WTC11 (cell line): ENCODE measurements around the gene SLC2A6. TPM values are rescaled to one million over a fixed set of nuclear protein-coding genes. Genes with fewer than 3 reads are reported as not detected.

Source experiments
- ATAC-seq: fragments of 200-7000 bp; cut with Tn5 transposase; 2 replicates; pipeline ENCODE4 v1.10.0; 2021; ENCODE audit warnings: mild to moderate bottlenecking, moderate library complexity
- CTCF ChIA-PET: fragments of 300-600 bp; sonication (Branson Sonifier 250); formaldehyde crosslinking; loops from one replicate; lab custom pipeline; 2021; ENCODE audit warnings: antibody characterized with exemption; lab: Charles Lee
- POLR2A ChIA-PET: fragments of 350-600 bp; sonication (Branson Sonifier 250); formaldehyde crosslinking; loops from one replicate; lab custom pipeline; 2021; ENCODE audit warnings: antibody characterized with exemption; lab: Charles Lee
- DNase-seq: peaks from one replicate; pipeline ENCODE4 v3.0.0; 2021; ENCODE audit warnings: low spot score
- H3K27ac Mint-ChIP-seq: 2 replicates; pipeline ENCODE4 v1.8.0; 2021; ENCODE audit warnings: mixed read lengths
- H3K27me3 Mint-ChIP-seq: 2 replicates; pipeline ENCODE4 v1.8.0; 2021; ENCODE audit warnings: low read depth, mild to moderate bottlenecking, moderate library complexity, mixed read lengths
- H3K36me3 Mint-ChIP-seq: 2 replicates; pipeline ENCODE4 v1.8.0; 2021; ENCODE audit warnings: mixed read lengths
- H3K4me1 Mint-ChIP-seq: 2 replicates; pipeline ENCODE4 v1.8.0; 2022; ENCODE audit warnings: mixed read lengths
- H3K4me3 Mint-ChIP-seq: 2 replicates; pipeline ENCODE4 v1.8.0; 2021; ENCODE audit warnings: mild to moderate bottlenecking, moderate library complexity, mixed read lengths
- H3K9me3 Mint-ChIP-seq: 2 replicates; pipeline ENCODE4 v1.8.0; 2021; ENCODE audit warnings: mixed read lengths
- ARID4B ChIP-seq: sonication (generic); formaldehyde crosslinking; IDR thresholded peaks from 2 replicates; pipeline ENCODE4 v1.8.0; 2023; ENCODE audit warnings: missing genetic modification reagents, mild to moderate bottlenecking, borderline replicate concordance
- ATF1 ChIP-seq: sonication (generic); formaldehyde crosslinking; IDR thresholded peaks from 2 replicates; pipeline ENCODE4 v1.8.1; 2023; ENCODE audit warnings: mild to moderate bottlenecking, moderate library complexity, missing genetic modification reagents
- ATF2 ChIP-seq: sonication (generic); formaldehyde crosslinking; IDR thresholded peaks from 2 replicates; pipeline ENCODE4 v1.8.1; 2022; ENCODE audit warnings: low read depth, missing genetic modification reagents, borderline replicate concordance
- CREM ChIP-seq: sonication (generic); formaldehyde crosslinking; IDR thresholded peaks from 2 replicates; pipeline ENCODE4 v1.8.1; 2022; ENCODE audit warnings: mild to moderate bottlenecking, missing genetic modification reagents, moderate library complexity
- ESRRA ChIP-seq: sonication (generic); formaldehyde crosslinking; IDR thresholded peaks from 2 replicates; pipeline ENCODE4 v1.8.1; 2022; ENCODE audit warnings: mild to moderate bottlenecking, missing genetic modification reagents, borderline replicate concordance
- ETV6 ChIP-seq: sonication (generic); formaldehyde crosslinking; IDR thresholded peaks from 2 replicates; pipeline ENCODE4 v1.8.1; 2022; ENCODE audit warnings: mild to moderate bottlenecking, missing genetic modification reagents
- GRHL2 ChIP-seq: fragments of 250-450 bp; sonication (Bioruptor Pico); IDR thresholded peaks from 2 replicates; pipeline ENCODE4 v1.8.0; 2022; ENCODE audit warnings: mild to moderate bottlenecking, moderate library complexity; ENCODE audit not compliant: insufficient replicate concordance, severe bottlenecking
- GTF2I ChIP-seq: fragments of 250-450 bp; sonication (Bioruptor Pico); conservative IDR thresholded peaks from 2 replicates; pipeline ENCODE4 v1.4.0; 2021; ENCODE audit warnings: mild to moderate bottlenecking
- HMGXB4 ChIP-seq: sonication (generic); formaldehyde crosslinking; IDR thresholded peaks from 2 replicates; pipeline ENCODE4 v1.8.1; 2023; ENCODE audit warnings: mild to moderate bottlenecking, moderate library complexity, missing genetic modification reagents
- IRF2 ChIP-seq: sonication (generic); formaldehyde crosslinking; IDR thresholded peaks from 2 replicates; pipeline ENCODE4 v1.8.0; 2022; ENCODE audit warnings: low read depth, missing genetic modification reagents, borderline replicate concordance
- MLX ChIP-seq: sonication (generic); formaldehyde crosslinking; IDR thresholded peaks from 2 replicates; pipeline ENCODE4 v1.8.1; 2023; ENCODE audit warnings: mild to moderate bottlenecking, missing genetic modification reagents, moderate library complexity
- NR1H2 ChIP-seq: sonication (generic); formaldehyde crosslinking; IDR thresholded peaks from 2 replicates; pipeline ENCODE4 v1.9.0; 2021; ENCODE audit warnings: mild to moderate bottlenecking, moderate library complexity, missing genetic modification reagents
- NR3C1 ChIP-seq: sonication (generic); formaldehyde crosslinking; conservative IDR thresholded peaks from 2 replicates; pipeline ENCODE4 v1.8.1; 2023; ENCODE audit warnings: low read depth, mild to moderate bottlenecking, missing genetic modification reagents
- OVOL2 ChIP-seq: fragments of 250-450 bp; sonication (Bioruptor Pico); IDR thresholded peaks from 2 replicates; pipeline ENCODE4 v1.9.0; 2021; ENCODE audit warnings: mild to moderate bottlenecking, borderline replicate concordance
- TEAD4 ChIP-seq: sonication (generic); formaldehyde crosslinking; IDR thresholded peaks from 2 replicates; pipeline ENCODE4 v1.8.0; 2022; ENCODE audit warnings: mild to moderate bottlenecking, missing genetic modification reagents
- ZNF138 ChIP-seq: sonication (generic); formaldehyde crosslinking; conservative IDR thresholded peaks from 2 replicates; pipeline ENCODE4 v1.8.1; 2022; ENCODE audit warnings: mild to moderate bottlenecking, moderate library complexity, missing genetic modification reagents
- ZNF219 ChIP-seq: sonication (generic); formaldehyde crosslinking; IDR thresholded peaks from 2 replicates; pipeline ENCODE4 v1.8.0; 2023; ENCODE audit warnings: missing genetic modification reagents, mild to moderate bottlenecking, borderline replicate concordance
- ZNF263 ChIP-seq: sonication (generic); formaldehyde crosslinking; IDR thresholded peaks from 2 replicates; pipeline ENCODE4 v1.8.1; 2022; ENCODE audit warnings: low read depth, mild to moderate bottlenecking, moderate library complexity, missing genetic modification reagents
- ZNF281 ChIP-seq: sonication (generic); formaldehyde crosslinking; IDR thresholded peaks from 2 replicates; pipeline ENCODE4 v1.8.0; 2023; ENCODE audit warnings: mild to moderate bottlenecking, missing genetic modification reagents
- ZNF532 ChIP-seq: fragments of 250-450 bp; sonication (Bioruptor Pico); IDR thresholded peaks from 2 replicates; pipeline ENCODE4 v1.9.0; 2021; ENCODE audit warnings: mild to moderate bottlenecking, borderline replicate concordance
- total RNA-seq: library from RNA; stranded (reverse); gene quantifications from 3 replicates; pipeline ENCODE4 v1.2.3, GENCODE V29; 2021

The SLC2A6 gene
- total RNA-seq, 1 experiment from 2014 or later = 16.6 TPM

GRCh38 chr9:133488686-133489252, 9.9 kb upstream of the SLC2A6 start:
- CTCF ChIA-PET = no interaction called here

More at GRCh38 chr9:133488686-133489252, 9.9 kb upstream of the SLC2A6 start:
- ATAC-seq = no peak
- no peaks in the 10 kb centered on the region for H3K36me3 Mint-ChIP-seq
- no peaks in the 10 kb centered on the region for H3K4me1 Mint-ChIP-seq
- POLR2A ChIA-PET = no interaction called here
- H3K9me3 Mint-ChIP-seq = no peaks in the 10 kb centered on the region
- no peak for TF ChIP-seq ZNF263 (CRISPR knock-in tag)
- TF ChIP-seq IRF2 (CRISPR knock-in tag) = no peak
- no peak for TF ChIP-seq ETV6 (CRISPR knock-in tag)
- TF ChIP-seq CREM (CRISPR knock-in tag) = no peak
- TF ChIP-seq ZNF281 (CRISPR knock-in tag) = no peak
- no peak for TF ChIP-seq ZNF532 (CRISPR knock-in tag)
- no peak for TF ChIP-seq GRHL2 (CRISPR knock-in tag)
- TF ChIP-seq GTF2I (CRISPR knock-in tag) = no peak
- no peak for TF ChIP-seq ATF2 (CRISPR knock-in tag)
- no peak for TF ChIP-seq ATF1 (CRISPR knock-in tag)
- TF ChIP-seq HMGXB4 (CRISPR knock-in tag) = no peak
- no peak for TF ChIP-seq TEAD4 (CRISPR knock-in tag)
- no peak for TF ChIP-seq ZNF138 (CRISPR knock-in tag)
- no peak for TF ChIP-seq ZNF219
- TF ChIP-seq MLX (CRISPR knock-in tag) = no peak
- TF ChIP-seq OVOL2 (CRISPR knock-in tag) = no peak
- no peak for TF ChIP-seq ESRRA (CRISPR knock-in tag)
- no peak for TF ChIP-seq NR3C1 (CRISPR knock-in tag)
- no peak for TF ChIP-seq ARID4B (CRISPR knock-in tag)
- TF ChIP-seq NR1H2 (CRISPR knock-in tag) = no peak
- no peak for DNase-seq
- H3K4me3 Mint-ChIP-seq = no peak overlapping the region
- H3K27me3 Mint-ChIP-seq = no peaks in the 10 kb centered on the region
- no peak overlapping the region for H3K27ac Mint-ChIP-seq
